Upper lobe of left lung (tissue), 6 donors: ENCODE data around the gene HMGXB4. TPM values are rescaled to one million over a fixed set of nuclear protein-coding genes. Genes with fewer than 3 reads are reported as not detected.
"Not testable (repeated sequence)": the region's sequence is repeated elsewhere in the genome, so short reads cannot be mapped to it uniquely, and the experiment has no call there.

ENCODE experiments used
- ATAC-seq, 2 donors: fragments of 200-7000 bp; cut with Tn5 transposase; one replicate each; pipeline ENCODE4 v1.9.1; 2022; ENCODE audit warnings: mild to moderate bottlenecking in 2 of 2, moderate library complexity in 2 of 2; ENCODE audit not compliant: low FRiP score in 2 of 2
- DNase-seq, 2 donors: peaks; one replicate each; pipeline ENCODE4 v3.0.0-alpha.2; 2019 to 2020
- H3K27ac ChIP-seq, 4 donors: fragments of 200-600 bp; sonication (generic); one replicate each; pipeline ENCODE4 v1.5.1; 2016 to 2019
- H3K27me3 ChIP-seq, 4 donors: fragments of 200-600 bp; sonication (generic); one replicate each; pipeline ENCODE4 v1.5.1; 2017 to 2019
- H3K36me3 ChIP-seq, 4 donors: fragments of 200-600 bp; sonication (generic); one replicate each; pipeline ENCODE4 v1.5.1; 2016 to 2019
- H3K4me1 ChIP-seq, 4 donors: fragments of 200-600 bp; sonication (generic); one replicate each; pipeline ENCODE4 v1.5.1; 2018 to 2019
- H3K4me3 ChIP-seq, 4 donors: fragments of 200-600 bp; sonication (generic); one replicate each; pipeline ENCODE4 v1.5.1; 2017 to 2019; ENCODE audit warnings: mild to moderate bottlenecking in 2 of 4, moderate library complexity in 1 of 4
- H3K9me3 ChIP-seq, 4 donors: fragments of 200-600 bp; sonication (generic); one replicate each; pipeline ENCODE4 v1.5.1; 2018 to 2019
- EP300 ChIP-seq, 4 donors: sonication (generic); formaldehyde crosslinking; IDR thresholded peaks; one replicate each; pipeline ENCODE4 v1.5.1; 2017; ENCODE audit warnings: antibody characterized with exemption in 4 of 4, control low read depth in 2 of 4
- POLR2A ChIP-seq, 4 donors: fragments of 450-650 bp; IDR thresholded peaks; one replicate each; pipeline ENCODE4 v1.5.1; 2016 to 2017; ENCODE audit warnings: antibody characterized with exemption in 4 of 4, mild to moderate bottlenecking in 2 of 4
- POLR2AphosphoS5 ChIP-seq, 2 donors: sonication (generic); formaldehyde crosslinking; IDR thresholded peaks; one replicate each; pipeline ENCODE4 v1.5.1; 2017; ENCODE audit warnings: antibody characterized with exemption in 2 of 2
- WGBS, 2 donors: methylation state at CpG; one replicate each; pipeline ENCODE4 v1.1.5; 2017 to 2018; 5-methylcytosine and 5-hydroxymethylcytosine counted together
- total RNA-seq, 6 donors: library from RNA; depleted of rRNA in 4 of 6; stranded (reverse); fragments of >200 nt in 4 of 6; gene quantifications; one replicate each; pipeline versions ENCODE4 v1.1.0 to v1.2.1, GENCODE V29; 2016 to 2021
- TF ChIP-seq, protein P1 (sequence below), 6 experiments: fragments of 450-650 bp in 4 of 6; fragments of 200-600 bp in 2 of 6; sonication (generic) in 2 of 6; IDR thresholded peaks; one replicate each; pipeline ENCODE4 v1.5.1; 2016 to 2019; ENCODE audit warnings: antibody characterized with exemption in 6 of 6
- donor health status: DM: no; HTN: no; CAD: no; lungs with moderate emphysema.
- donor health status: DM: no; HTN: yes; CAD: no; lungs with severe emphysema.

Gene HMGXB4
- total RNA-seq, 6 donors from 2014 or later = 15.7 to 20.9 (median 17.2) TPM

DNA sequence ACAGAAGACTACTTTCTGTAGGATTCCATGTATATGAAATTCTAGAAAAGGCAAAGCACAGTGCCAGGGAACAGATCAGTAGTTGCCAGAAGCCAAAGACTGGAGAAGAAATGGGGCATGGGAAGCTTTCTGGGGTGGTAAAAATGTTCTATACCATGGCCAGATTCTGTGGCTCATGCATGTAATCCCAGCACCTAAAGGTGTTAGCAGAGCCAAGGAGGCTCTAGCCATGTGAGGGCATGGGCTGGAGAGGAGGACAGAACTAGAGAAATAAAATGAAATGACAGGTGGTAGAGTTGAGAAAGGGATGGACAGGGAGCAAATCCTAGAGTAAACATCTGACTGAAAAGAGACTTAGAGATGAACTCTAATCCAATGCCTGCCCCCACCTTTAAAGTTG, 26.9 kb upstream of the HMGXB4 start:
- no peaks in the 10 kb centered on the region for H3K36me3 ChIP-seq
- H3K27me3 ChIP-seq = no peaks in the 10 kb centered on the region
- ATAC-seq = no peak
- H3K4me1 ChIP-seq = peaks cover 0 to 10% (median 2%) of the 10 kb centered on the region in 4 donors
- H3K27ac ChIP-seq = no peak overlapping the region
- DNase-seq = no peak
- no peaks in the 10 kb centered on the region for H3K9me3 ChIP-seq
- no peak overlapping the region for H3K4me3 ChIP-seq
- TF ChIP-seq POLR2A (IDR thresholded peaks at IDR 0.05) = no peak
- TF ChIP-seq EP300 (IDR thresholded peaks at IDR 0.05) = no peak
- TF ChIP-seq, protein P1, sequence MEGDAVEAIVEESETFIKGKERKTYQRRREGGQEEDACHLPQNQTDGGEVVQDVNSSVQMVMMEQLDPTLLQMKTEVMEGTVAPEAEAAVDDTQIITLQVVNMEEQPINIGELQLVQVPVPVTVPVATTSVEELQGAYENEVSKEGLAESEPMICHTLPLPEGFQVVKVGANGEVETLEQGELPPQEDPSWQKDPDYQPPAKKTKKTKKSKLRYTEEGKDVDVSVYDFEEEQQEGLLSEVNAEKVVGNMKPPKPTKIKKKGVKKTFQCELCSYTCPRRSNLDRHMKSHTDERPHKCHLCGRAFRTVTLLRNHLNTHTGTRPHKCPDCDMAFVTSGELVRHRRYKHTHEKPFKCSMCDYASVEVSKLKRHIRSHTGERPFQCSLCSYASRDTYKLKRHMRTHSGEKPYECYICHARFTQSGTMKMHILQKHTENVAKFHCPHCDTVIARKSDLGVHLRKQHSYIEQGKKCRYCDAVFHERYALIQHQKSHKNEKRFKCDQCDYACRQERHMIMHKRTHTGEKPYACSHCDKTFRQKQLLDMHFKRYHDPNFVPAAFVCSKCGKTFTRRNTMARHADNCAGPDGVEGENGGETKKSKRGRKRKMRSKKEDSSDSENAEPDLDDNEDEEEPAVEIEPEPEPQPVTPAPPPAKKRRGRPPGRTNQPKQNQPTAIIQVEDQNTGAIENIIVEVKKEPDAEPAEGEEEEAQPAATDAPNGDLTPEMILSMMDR (IDR thresholded peaks at IDR 0.05) = no peak
- no peak for TF ChIP-seq POLR2AphosphoS5 (IDR thresholded peaks at IDR 0.05)

DNA sequence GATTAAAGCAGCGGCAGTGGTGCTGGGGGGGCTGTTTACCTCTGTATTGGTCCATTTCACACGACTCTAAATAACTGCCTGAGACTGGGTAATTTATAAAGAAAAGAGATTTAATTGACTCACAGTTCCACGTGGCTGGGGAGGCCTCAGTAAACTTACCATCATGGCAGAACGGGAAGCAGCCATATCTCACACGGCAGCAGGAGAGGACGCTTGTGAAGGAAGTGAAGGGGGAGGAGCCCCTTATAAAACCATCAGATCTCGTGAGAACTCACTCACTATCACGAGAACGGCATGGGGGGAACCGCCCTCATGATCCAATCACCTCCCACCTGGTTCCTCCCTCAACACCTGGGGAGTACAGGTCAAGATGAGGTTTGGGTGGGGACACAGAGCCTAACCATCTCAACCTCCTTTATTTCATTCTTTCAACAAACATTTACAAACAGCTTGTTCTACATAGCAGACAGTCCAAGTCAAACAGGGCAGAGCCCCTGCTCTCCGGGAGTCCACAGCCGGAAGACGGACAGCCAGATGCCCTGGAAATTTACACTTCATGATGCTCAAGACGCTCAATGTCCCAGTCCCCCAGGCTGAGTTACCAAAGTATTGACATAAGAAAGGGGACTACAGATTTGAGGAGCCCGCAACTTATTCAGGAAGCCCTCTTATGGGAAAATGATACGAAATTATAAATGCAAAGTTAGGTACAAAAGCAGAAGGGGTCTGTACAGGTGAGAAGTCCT, 26.3 kb upstream of the HMGXB4 start:
- no peak for ATAC-seq
- WGBS, 2 donors = 36 to 39% methylated on average over 15 to 16 of the region's 16 CpGs
- H3K27me3 ChIP-seq = no peaks in the 10 kb centered on the region

DNA sequence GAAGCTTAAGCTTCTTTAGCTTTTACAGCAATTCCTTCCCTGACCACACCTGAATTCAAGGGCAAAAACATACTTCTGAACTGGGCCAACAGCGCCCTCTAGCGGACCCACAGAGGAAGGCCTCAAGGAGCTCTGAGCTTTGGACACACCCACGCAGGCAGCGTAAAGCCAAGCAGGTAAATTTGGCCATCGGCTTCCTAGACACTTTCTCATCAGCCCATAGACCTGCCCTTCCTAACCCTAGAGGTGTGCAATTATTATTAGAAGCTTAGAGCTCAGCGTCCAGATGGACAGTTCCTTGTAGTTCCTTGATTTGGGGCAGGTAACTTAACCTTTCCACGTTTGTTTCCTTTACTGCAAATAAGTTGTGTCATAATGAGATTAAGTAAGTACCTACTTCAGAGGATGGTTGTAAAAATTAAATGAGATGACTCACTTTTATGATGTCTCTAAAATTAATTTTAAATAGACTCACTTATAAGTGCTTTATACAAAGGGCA, 25.7 kb upstream of the HMGXB4 start:
- ATAC-seq (peak; percentile 71 to 86), DNase-seq (peak in 1 of 2 donors; percentile 79)
- TF ChIP-seq, protein P1 (IDR thresholded peaks at IDR 0.05) = peak; percentile 74 to 89 (median 86)
- TF ChIP-seq POLR2AphosphoS5 (IDR thresholded peaks at IDR 0.05) = no peak
- 11 to 21% methylated on average over 7 of the region's 7 CpGs for WGBS, 2 donors
- H3K27me3 ChIP-seq = no peaks in the 10 kb centered on the region
- no peaks in the 10 kb centered on the region for H3K9me3 ChIP-seq
- no peaks in the 10 kb centered on the region for H3K36me3 ChIP-seq
- no peak overlapping the region for H3K27ac ChIP-seq
- no peak overlapping the region for H3K4me3 ChIP-seq
- H3K4me1 ChIP-seq = peaks cover 0 to 10% (median 2%) of the 10 kb centered on the region in 4 donors

More for the DNA sequence above, 26.3 kb upstream of the HMGXB4 start:
- no peaks in the 10 kb centered on the region for H3K36me3 ChIP-seq
- TF ChIP-seq, protein P1 (IDR thresholded peaks at IDR 0.05) = no peak
- TF ChIP-seq POLR2A (IDR thresholded peaks at IDR 0.05) = no peak
- TF ChIP-seq POLR2AphosphoS5 (IDR thresholded peaks at IDR 0.05) = no peak
- TF ChIP-seq EP300 (IDR thresholded peaks at IDR 0.05) = no peak
- no peak for DNase-seq
- H3K9me3 ChIP-seq = no peaks in the 10 kb centered on the region
- H3K4me1 ChIP-seq = peaks cover 0 to 10% (median 2%) of the 10 kb centered on the region in 4 donors
- H3K27ac ChIP-seq = no peak overlapping the region
- H3K4me3 ChIP-seq = no peak overlapping the region

DNA sequence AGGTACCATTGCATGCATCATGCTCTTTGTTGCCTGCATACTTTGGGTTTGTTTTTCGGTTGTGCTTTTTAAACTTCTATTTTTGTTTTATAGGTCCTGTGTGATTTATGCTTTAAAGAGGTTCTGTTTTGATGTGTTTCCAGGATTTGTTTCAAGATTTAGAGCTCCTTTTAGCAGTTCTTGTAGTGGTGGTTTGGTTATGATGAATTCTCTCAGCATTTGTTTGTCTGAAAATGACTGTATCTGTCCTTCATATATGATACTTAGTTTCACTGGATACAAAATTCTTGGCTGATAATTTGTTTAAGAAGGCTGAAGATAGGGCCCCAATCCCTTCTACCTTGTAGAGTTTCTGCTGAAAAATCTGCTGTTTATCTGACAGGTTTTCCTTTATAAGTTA, 18.5 kb upstream of the HMGXB4 start:
- not testable (repeated sequence) for H3K4me3 ChIP-seq, H3K36me3 ChIP-seq, H3K9me3 ChIP-seq, H3K27me3 ChIP-seq, H3K27ac ChIP-seq, H3K4me1 ChIP-seq, ATAC-seq, DNase-seq
- 92 to 95% methylated on average over 1 of the region's 1 CpG for WGBS, 2 donors

DNA sequence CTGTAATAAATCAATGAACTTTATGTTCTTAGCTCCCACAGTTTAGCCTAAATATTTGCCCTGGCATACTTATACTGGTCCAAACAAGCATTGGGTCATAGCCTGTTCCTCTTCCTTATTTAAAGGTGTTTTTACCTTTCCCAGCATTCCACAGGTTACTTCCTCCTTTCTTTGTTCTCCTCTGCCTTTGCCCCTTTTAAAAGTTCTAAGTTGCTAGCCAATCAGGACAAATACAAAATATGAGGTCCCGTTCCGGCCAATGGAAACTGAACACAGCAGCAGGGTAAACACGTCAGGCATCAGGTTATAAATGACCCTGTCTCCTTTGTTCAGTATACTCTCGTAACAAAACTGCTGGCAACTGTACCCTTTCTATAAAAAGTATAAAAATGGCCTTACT, 12.8 kb upstream of the HMGXB4 start:
- H3K36me3 ChIP-seq, H3K9me3 ChIP-seq, ATAC-seq, DNase-seq, H3K27me3 ChIP-seq, H3K27ac ChIP-seq, H3K4me3 ChIP-seq, H3K4me1 ChIP-seq: not testable (repeated sequence)
- WGBS, 2 donors = 65 to 74% methylated on average over 4 of the region's 4 CpGs

DNA sequence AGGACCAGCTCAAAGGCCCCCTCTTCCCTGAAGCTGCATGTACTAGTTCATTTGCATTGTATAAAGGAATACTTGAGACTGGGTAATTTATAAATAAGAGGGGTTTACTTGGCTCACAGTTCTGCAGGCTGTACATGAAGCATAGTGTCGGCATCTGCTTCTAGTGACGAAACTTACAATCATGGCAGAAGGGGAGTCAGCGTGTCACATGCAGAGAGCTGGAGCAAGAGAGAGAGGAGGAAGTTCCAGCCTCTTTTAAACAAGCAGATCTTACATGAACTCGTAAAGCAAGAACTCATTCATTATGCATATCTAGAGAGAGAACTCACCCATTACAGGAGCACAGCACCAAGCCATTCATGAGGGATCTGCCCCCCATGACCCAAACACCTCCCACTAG, 7.1 kb upstream of the HMGXB4 start:
- 55 to 88% methylated on average over 4 of the region's 4 CpGs for WGBS, 2 donors
- ATAC-seq = no peak

More for the DNA sequence above, 7.1 kb upstream of the HMGXB4 start:
- Histone ChIP-seq H3K27me3 (no peaks in the 10 kb centered on the region), H3K4me3 (no peak overlapping the region), H3K9me3 (no peaks in the 10 kb centered on the region), H3K4me1 (no peaks in the 10 kb centered on the region), H3K27ac (no peak overlapping the region), H3K36me3 (no peaks in the 10 kb centered on the region)
- no peak for DNase-seq
- no peak for TF ChIP-seq EP300 (IDR thresholded peaks at IDR 0.05)
- TF ChIP-seq POLR2AphosphoS5 (IDR thresholded peaks at IDR 0.05) = no peak
- no peak for TF ChIP-seq POLR2A (IDR thresholded peaks at IDR 0.05)
- TF ChIP-seq, protein P1 (IDR thresholded peaks at IDR 0.05) = no peak
